HEK293T (cell line): ENCODE data around the gene LCE7A.

Experiments used
- ARNT ChIP-seq: fragments of 450-650 bp; IDR thresholded peaks from 2 replicates; pipeline ENCODE4 v1.6.1; 2017; ENCODE audit warnings: mild to moderate bottlenecking
- CTBP1 ChIP-seq: fragments of 450-650 bp; IDR thresholded peaks from 2 replicates; pipeline ENCODE4 v1.6.1; 2016; ENCODE audit warnings: borderline replicate concordance
- ELF4 ChIP-seq: fragments of 450-650 bp; IDR thresholded peaks from 2 replicates; pipeline ENCODE4 v1.6.1; 2017; ENCODE audit warnings: antibody characterized with exemption
- FOXA1 ChIP-seq: fragments of 450-650 bp; IDR thresholded peaks from 2 replicates; pipeline ENCODE4 v1.6.1; 2016; ENCODE audit warnings: mild to moderate bottlenecking
- FOXK2 ChIP-seq: fragments of 450-650 bp; IDR thresholded peaks from 2 replicates; pipeline ENCODE4 v1.6.1; 2016; ENCODE audit warnings: mild to moderate bottlenecking
- FOXM1 ChIP-seq: fragments of 450-650 bp; IDR thresholded peaks from 2 replicates; pipeline ENCODE4 v1.6.1; 2017; ENCODE audit warnings: mild to moderate bottlenecking, borderline replicate concordance
- HDGF ChIP-seq: fragments of 450-650 bp; IDR thresholded peaks from 2 replicates; pipeline ENCODE4 v1.6.1; 2017; ENCODE audit warnings: antibody characterized with exemption, borderline replicate concordance
- LEF1 ChIP-seq: fragments of 450-650 bp; IDR thresholded peaks from 2 replicates; pipeline ENCODE4 v1.6.1; 2017; ENCODE audit warnings: mild to moderate bottlenecking, borderline replicate concordance
- PKNOX1 ChIP-seq: fragments of 450-650 bp; IDR thresholded peaks from 2 replicates; pipeline ENCODE4 v1.6.1; 2016
- SP1 ChIP-seq: fragments of 450-650 bp; IDR thresholded peaks from 2 replicates; pipeline ENCODE4 v1.6.1; 2017
- SUZ12 ChIP-seq: fragments of 450-650 bp; IDR thresholded peaks from 2 replicates; pipeline ENCODE4 v1.6.1; 2016; ENCODE audit warnings: mild to moderate bottlenecking
- ZNF384 ChIP-seq: fragments of 450-650 bp; IDR thresholded peaks from 2 replicates; pipeline ENCODE4 v1.6.1; 2016

- TF ChIP-seq SUZ12 (no peak), LEF1 (no peak), FOXK2 (no peak), FOXM1 (no peak), ELF4 (no peak), CTBP1 (no peak), HDGF (no peak), SP1 (no peak), PKNOX1 (no peak), ZNF384 (no peak), FOXA1 (no peak), ARNT (no peak)
These were observed 11.3 kb downstream of the LCE7A start for GRCh38 chr1:152870831-152871730.
